GM21447 (cell line): ENCODE measurements around the gene RIPK4.
"Not testable (repeated sequence)": the region's sequence is repeated elsewhere in the genome, so short reads cannot be mapped to it uniquely, and the experiment has no call there.

Source experiments
- ATAC-seq: cut with Tn5 transposase; IDR thresholded peaks from one replicate; pipeline ENCODE4 v1.9.1; 2021; ENCODE audit not compliant: unreplicated experiment

Gene RIPK4

DNA sequence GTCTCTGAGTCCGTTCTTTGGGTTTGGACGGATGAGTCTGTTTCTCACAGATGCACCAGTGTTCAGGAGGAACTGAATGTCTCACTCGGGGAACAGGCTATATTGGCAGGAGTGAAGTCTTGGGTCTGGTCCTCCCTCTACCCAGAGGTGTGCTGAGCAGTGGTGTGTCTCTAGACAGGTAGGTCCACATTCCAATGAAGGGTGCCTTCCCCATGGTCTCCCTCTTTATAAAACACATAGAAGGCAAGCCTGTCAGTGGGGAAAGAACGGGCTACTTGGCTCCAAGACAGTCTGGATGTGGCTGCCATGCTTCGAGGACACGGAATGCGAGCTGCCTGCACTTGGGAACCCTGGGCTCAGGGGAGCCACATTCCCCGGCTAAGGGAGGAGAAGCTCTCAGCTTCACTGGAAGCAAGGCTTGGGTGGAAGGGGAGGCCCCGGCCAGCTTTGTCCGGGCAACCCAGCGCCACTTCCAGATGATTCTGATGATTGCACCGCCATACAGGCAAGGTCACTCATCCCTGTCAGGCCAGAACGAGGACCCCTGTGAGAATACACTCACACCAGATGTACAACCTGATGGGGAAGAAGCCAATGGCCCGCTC lies 29.7 kb upstream of the RIPK4 start:
- ATAC-seq, result no peak

DNA sequence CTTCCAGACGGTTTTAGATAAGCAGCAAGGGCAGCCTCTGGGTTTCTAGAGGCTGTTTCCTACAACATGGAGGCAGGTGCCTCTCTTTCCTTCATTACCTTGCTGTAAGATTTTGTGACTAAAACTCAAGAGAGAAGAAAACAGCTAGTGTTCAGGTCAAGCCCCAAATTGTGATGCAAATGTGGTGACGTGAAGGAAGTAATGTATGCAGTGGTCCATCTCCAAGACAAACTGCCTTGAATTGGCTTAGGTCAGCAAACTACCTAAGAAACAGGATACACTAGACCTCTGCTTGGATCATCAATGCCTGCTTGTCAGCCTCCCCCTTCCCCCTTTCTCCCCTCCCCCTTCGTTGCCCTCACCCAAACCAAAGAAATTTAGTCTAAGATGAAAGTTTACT lies 28.9 kb upstream of the RIPK4 start:
- no peak for ATAC-seq

DNA sequence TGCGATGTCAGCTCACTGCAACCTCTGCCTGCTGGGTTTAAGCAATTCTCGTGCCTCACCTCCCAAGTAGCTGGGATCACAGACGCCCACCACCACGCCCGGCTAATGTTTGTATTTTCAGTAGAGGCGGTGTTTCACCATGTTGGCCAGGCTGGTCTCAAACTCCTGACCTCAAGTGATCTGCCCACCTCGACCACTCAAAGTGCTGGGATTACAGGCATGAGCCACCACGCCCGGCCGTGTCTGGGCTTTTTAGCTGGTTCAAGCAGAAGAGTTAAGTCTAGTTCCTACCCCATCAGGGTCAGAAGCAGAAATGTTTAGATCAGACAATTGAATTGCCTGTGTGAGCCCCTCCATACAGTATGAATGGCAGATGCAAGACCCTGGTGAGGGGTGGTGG lies 27.7 kb upstream of the RIPK4 start:
- no peak for ATAC-seq

- ATAC-seq, result no peak
Observed at GRCh38 chr21:41792711-41793110, 25.9 kb upstream of the RIPK4 start.

- no peak for ATAC-seq
Observed at GRCh38 chr21:41786509-41786987, 19.7 kb upstream of the RIPK4 start.

- ATAC-seq, result not testable (repeated sequence)
Observed at GRCh38 chr21:41785262-41785661, 18.4 kb upstream of the RIPK4 start.

- no peak for ATAC-seq
Observed at GRCh38 chr21:41784456-41785102, 17.7 kb upstream of the RIPK4 start.

- ATAC-seq, result no peak
Observed at GRCh38 chr21:41783476-41784180, 16.8 kb upstream of the RIPK4 start.

GRCh38 chr21:41781050-41781410 lies 14.2 kb upstream of the RIPK4 start:
- ATAC-seq, result no peak

- no peak for ATAC-seq
Observed at GRCh38 chr21:41780337-41781049, 13.6 kb upstream of the RIPK4 start.

- ATAC-seq, result no peak
Observed at GRCh38 chr21:41779659-41780058, 12.8 kb upstream of the RIPK4 start.

DNA sequence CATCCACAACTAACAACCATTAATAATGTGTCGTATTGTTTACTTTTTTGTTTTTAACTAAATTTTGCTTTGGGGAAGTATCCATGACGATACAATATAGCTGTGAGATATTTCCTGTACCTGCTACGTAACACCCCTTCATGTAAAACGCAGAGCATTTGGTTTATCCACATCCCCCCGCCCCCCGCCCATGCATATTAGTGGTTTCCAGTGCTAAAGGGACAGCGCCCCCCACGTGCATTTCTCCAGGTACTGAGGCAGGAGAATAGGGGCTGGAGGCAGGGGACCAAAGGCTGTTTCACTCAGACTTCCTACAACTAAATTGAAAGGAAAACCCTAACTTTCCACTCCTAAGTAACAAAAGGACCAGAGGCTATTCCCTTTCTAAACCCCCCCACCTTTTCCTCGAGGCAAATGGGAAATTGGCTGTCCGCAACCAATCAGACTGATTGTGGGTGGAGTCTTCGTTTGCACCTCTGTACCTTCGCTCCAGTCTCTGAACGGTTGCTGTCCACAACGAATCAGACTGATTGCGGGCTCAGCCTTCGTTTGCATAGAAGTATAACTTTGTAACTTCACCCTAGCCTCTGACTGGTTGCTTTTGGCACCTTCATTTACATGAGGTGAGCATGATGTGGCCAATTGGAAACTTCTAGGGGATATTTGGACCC lies 12.2 kb upstream of the RIPK4 start:
- no peak for ATAC-seq

DNA sequence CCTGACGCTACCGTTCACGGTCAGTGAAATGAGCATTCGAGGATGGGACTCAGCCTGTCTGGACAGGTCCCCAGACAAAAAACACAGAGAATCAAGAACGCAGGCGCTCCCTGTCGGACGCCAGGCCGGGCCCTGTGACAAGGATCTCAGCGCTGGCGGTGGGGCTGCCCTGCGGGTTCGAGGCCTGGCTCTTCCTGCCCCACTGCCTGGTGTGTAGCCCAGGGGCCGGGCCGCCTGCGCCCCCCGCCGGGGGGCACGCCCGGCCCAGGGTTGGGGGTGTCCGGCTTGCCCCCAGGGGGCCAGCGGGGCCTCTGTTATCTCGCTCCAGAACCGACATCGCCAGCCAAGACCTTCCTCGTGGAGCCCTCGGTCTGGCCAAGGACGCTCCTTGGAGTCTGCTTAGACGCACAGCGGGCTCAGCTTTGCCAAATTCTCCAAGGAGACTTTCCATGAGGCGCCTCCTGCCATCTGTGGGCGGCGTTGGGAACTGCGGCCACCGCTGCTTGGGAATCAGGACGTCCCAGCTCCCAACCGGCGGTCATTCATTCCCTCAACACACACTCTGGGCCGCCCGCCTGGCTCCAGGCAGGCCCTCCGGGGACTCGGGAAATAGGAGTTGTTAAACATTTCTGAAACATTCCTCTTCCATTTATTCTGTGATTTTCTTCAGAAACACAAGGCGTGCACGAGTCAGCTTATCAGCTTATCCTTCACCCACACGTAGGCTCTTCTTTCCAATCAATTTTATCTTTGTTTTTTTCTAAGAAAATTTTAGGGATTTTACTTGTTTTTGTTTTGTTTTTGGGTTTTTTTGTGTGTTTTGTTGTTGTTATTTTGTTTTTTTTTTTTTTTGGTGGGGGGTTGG lies 11.3 kb upstream of the RIPK4 start:
- ATAC-seq, result no peak

DNA sequence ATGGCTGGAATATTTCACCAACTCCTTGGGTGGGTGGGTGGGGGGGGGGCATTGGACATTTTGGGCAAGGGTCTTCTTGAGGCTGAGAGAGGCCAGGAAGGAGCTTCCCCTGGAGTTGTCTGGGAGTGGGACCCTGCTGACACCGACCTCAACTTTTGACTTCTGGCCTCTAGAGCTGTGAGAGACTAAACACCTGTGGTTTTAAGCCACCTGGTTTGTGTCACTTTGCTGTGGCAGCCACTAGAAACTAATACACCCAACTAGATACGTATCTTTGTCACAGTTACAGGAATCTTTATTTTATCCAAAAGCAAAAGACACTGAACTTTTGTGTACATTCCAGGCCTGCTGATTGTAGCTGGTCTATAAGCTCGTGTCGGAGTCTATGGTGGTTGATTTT lies 9.9 kb upstream of the RIPK4 start:
- ATAC-seq, result no peak

- no peak for ATAC-seq
Observed at GRCh38 chr21:41775149-41775472, 8.3 kb upstream of the RIPK4 start.

DNA sequence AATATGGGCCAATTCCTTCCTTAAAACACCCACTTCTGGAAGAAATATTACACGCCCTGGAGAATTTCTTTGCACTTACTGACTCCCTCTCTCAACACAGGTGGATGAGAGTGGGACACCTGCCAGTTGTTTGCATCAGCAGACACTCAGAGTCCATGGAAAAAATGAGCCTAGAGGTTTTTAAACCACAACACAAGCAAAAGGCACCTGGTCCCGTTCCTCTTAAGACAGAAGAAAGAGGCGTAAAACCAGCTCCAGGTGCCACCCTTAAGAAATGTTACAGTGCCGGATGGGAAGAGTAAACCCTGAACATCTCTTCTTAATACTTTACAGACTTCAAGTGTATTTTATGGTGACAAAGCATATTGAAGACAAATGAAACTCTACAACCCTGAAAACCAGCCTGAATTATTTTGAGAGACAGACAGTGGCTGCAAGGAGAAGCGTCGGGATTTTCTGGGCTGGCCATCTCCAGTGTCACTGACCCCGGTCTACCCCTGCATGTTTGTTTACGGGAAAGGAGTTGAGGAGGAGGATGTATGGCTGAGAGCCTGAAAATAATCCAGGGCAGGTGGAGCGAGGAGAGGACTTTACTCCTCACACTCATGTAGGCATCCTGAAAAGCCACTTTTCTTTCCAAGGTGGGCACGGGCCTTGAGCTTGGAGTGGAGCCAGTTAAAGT lies 7.8 kb upstream of the RIPK4 start:
- ATAC-seq, result no peak

DNA sequence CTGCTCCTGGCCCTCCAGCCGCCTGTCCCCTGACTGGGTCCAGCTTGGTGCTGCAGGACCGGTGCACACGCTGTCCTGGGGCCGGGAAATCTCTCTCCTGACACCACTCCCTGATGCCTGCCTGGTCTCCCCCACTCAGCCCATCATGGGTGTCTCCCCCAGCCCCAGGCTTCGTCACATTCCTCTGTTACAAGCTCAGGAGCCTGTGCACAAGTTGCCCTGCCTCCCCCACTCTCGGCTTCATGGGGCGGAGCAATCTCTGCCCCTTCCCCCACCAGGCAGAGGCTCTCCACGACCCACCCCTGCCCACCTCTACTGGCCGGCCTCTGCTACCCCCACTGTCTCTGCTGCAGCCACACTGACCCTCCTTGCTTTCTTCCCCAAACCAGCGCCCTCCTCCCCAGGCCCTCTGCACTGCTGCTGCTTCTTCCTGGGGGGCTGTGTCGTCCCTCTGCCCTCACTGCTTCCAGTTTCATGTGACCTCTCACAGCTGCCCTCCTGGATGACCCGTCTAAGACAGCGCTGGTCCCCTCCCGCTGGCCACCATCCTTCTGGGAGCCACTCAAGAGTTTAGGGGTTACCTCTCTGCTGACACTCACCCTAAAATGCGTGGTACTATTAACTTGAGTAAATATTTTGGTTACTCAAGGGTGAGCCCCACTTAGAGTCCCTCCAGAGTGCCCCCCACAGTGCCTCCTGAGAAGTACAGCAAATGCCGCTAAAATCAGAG lies 5.7 kb upstream of the RIPK4 start:
- no peak for ATAC-seq

DNA sequence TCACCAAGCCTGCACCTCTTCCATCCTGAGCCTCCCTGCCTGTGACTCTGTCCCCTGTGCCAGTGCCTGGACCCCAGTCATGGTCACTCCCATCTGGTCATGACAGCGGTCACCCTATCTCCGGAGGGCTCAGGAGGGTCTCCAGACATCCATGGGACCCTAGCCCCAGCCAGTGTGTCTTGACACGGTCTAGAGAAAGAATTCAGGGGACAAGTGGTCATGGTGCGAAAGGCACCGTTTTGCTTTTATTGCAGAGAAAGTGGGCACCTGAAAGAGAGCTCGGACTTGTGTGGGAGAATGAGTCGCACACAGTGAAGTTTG lies 4.7 kb upstream of the RIPK4 start:
- ATAC-seq, result no peak

DNA sequence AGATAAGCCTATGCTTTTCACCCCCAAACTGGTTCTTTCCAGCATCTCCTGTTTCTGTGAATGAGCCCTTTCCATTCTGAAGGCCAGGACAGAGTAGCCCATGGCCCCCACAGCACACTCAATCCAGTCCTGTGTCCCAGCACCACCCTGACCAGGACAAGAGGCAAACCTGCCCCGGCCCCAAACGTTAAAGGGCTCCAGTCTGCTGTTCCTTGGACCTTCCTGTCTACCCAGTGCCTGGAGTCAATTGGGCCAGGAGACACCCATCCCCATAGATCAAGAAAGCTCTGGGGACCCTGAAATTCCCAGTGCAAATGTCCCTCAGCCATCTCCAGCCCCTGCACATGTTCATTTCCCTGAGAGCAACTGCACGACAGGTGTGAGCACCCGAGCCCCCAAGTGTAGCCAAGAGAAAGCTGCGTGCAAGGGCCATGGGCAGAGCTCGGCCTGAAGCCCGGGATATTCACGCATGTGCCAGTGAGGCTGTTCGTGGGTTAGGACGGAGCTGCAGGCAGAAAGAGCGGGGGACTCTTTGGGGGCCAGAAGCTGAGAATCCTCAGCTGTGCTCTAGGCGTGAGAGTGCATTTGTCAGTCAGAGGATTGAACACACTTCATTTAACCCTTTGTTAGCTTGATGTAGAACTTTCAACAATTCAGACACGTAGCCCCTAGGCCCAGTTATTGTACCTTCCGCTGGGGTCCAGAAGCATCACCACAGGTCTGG lies 4.2 kb upstream of the RIPK4 start:
- ATAC-seq, result no peak
